K562 (cell line): ENCODE measurements around the gene MCC. TPM values are rescaled to one million over a fixed set of nuclear protein-coding genes. Genes with fewer than 3 reads are reported as not detected.
A peak's percentile ranks its signal among the peaks of the same experiment; 100 is the strongest.

Source experiments
- ATAC-seq: fragments of 200-7000 bp; cut with Tn5 transposase; 3 replicates; pipeline ENCODE4 v1.9.1; 2020; ENCODE audit warnings: moderate library complexity
- BruUV-seq: library from RNA; stranded (reverse); fragments of 400-500 nt; replicated peaks from 2 replicates; lab custom pipeline; 2021; lab: Mats Ljungman, UMichigan
- CTCF ChIA-PET: fragments of 300-600 bp; formaldehyde crosslinking; extraction: SDS; loops from one replicate; lab custom pipeline; 2021; ENCODE audit warnings: low intra/inter-chr PET ratio; lab: Yijun Ruan, JAX
- POLR2A ChIA-PET: fragments of 300-600, 350-650 bp; sonication (Branson Sonifier 250); formaldehyde crosslinking; extraction: SDS; loops from one replicate; lab custom pipeline; 2021; ENCODE audit warnings: antibody characterized with exemption, inconsistent platforms; lab: Yijun Ruan, JAX
- DNase-seq, 4 experiments: peaks; one replicate each; pipeline versions ENCODE4 v3.0.0 to v3.0.0-alpha.2; 2011 to 2018; ENCODE audit warnings: low spot score in 3 of 4, mixed read lengths in 3 of 4; ENCODE audit errors: extremely low read depth in 1 of 4
- FAIRE-seq: peaks from 2 replicates; lab custom pipeline; 2011; peaks lifted over from hg19 to GRCh38; lab: Jason Lieb, UNC
- H2AFZ ChIP-seq: 2 replicates; pipeline ENCODE4 v1.6.0; 2011; ENCODE audit warnings: low read depth, low read length, control low read depth, inconsistent platforms
- H3K27ac ChIP-seq: fragments of 200-600 bp; 3 replicates; pipeline ENCODE4 v1.8.0; 2011; ENCODE audit warnings: low read depth, mild to moderate bottlenecking, control low read depth, inconsistent platforms, low read length, moderate library complexity, mixed read lengths; ENCODE audit errors: extremely low read depth
- H3K27me3 ChIP-seq, 2 experiments: fragments of 300-600 bp in 1 of 2; 2 replicates in 1 of 2; 3 replicates in 1 of 2; pipeline versions ENCODE4 v1.6.0 to v1.8.0; 2011; ENCODE audit warnings: inconsistent platforms in 2 of 2, low read length in 2 of 2, mild to moderate bottlenecking in 1 of 2, mixed read lengths in 1 of 2, moderate library complexity in 1 of 2; ENCODE audit not compliant: control insufficient read depth in 2 of 2, insufficient read depth in 2 of 2
- H3K36me3 ChIP-seq: fragments of 300-600 bp; 3 replicates; pipeline ENCODE4 v1.8.0; 2011; ENCODE audit warnings: mild to moderate bottlenecking, low read length, inconsistent platforms; ENCODE audit not compliant: control insufficient read depth, insufficient read depth
- H3K4me1 ChIP-seq, 2 experiments: fragments of 200-600 bp in 1 of 2; replicated peaks in 1 of 2; 2 replicates in 1 of 2; 3 replicates in 1 of 2; pipeline versions ENCODE4 v1.5.1 to v1.8.0; 2011; ENCODE audit warnings: inconsistent platforms in 2 of 2, low read length in 2 of 2, mild to moderate bottlenecking in 1 of 2, mixed read lengths in 1 of 2, moderate library complexity in 1 of 2; ENCODE audit not compliant: control insufficient read depth in 2 of 2, insufficient read depth in 2 of 2
- H3K4me2 ChIP-seq: 2 replicates; pipeline ENCODE4 v1.6.1; 2011; ENCODE audit warnings: low read length, control low read depth, inconsistent platforms, mixed read lengths; ENCODE audit not compliant: insufficient read depth
- H3K4me3 ChIP-seq: fragments of 200-600 bp; sonication (generic), shearing (Covaris generic); 2 replicates; pipeline ENCODE4 v1.5.1; 2016; ENCODE audit warnings: control low read depth, inconsistent platforms
- H3K79me2 ChIP-seq: fragments of 200-600 bp; 3 replicates; pipeline ENCODE4 v1.8.0; 2011; ENCODE audit warnings: low read length, inconsistent platforms; ENCODE audit not compliant: control insufficient read depth, insufficient read depth
- H3K9ac ChIP-seq, 2 experiments: 2 replicates each; pipeline versions ENCODE4 v1.6.0 to v1.6.1; 2011; ENCODE audit warnings: low read depth in 2 of 2, low read length in 2 of 2, control low read depth in 1 of 2, inconsistent platforms in 1 of 2, mild to moderate bottlenecking in 1 of 2, mixed read lengths in 1 of 2; ENCODE audit not compliant: insufficient read depth in 1 of 2
- H3K9me1 ChIP-seq: one replicate; pipeline ENCODE4 v1.6.0; 2011; ENCODE audit warnings: inconsistent platforms, mild to moderate bottlenecking, low read length, moderate library complexity; ENCODE audit not compliant: control insufficient read depth, insufficient read depth
- H3K9me3 ChIP-seq: replicated peaks from 2 replicates; pipeline ENCODE4 v1.5.1; 2011; ENCODE audit warnings: low read depth, low read length, inconsistent platforms; ENCODE audit not compliant: control insufficient read depth, insufficient read depth
- H4K20me1 ChIP-seq: replicated peaks from 2 replicates; pipeline ENCODE4 v1.6.1; 2011; ENCODE audit warnings: low read length, inconsistent platforms, mixed read lengths; ENCODE audit not compliant: control insufficient read depth, insufficient read depth
- BACH1 ChIP-seq: fragments of 200-800 bp; sonication (Bioruptor generic); IDR thresholded peaks from 2 replicates; pipeline ENCODE4 v1.6.1; 2016; ENCODE audit warnings: missing genetic modification characterization, missing compliant biosample characterization
- C11orf30 ChIP-seq: fragments of 450-650 bp; IDR thresholded peaks from 2 replicates; pipeline ENCODE4 v1.6.1; 2016; ENCODE audit warnings: low read depth, mild to moderate bottlenecking
- CBFA2T3 ChIP-seq: fragments of 450-650 bp; IDR thresholded peaks from 2 replicates; pipeline ENCODE4 v1.6.1; 2017
- EHMT2 ChIP-seq: fragments of 450-650 bp; IDR thresholded peaks from 2 replicates; pipeline ENCODE4 v1.6.1; 2018; ENCODE audit warnings: antibody characterized with exemption
- ETV5 ChIP-seq: sonication (generic); formaldehyde crosslinking; IDR thresholded peaks from 2 replicates; pipeline ENCODE4 v1.4.0; 2020; ENCODE audit warnings: low read depth, mild to moderate bottlenecking, missing genetic modification reagents
- FOXA3 ChIP-seq, 2 experiments: fragments of 450-650 bp in 1 of 2; sonication (generic) in 1 of 2; formaldehyde crosslinking; IDR thresholded peaks in 1 of 2; conservative IDR thresholded peaks in 1 of 2; 2 replicates each; pipeline versions ENCODE4 v1.4.0 to v1.8.0; 2020 to 2022; ENCODE audit warnings: mild to moderate bottlenecking in 2 of 2, missing genetic modification reagents in 1 of 2
- IRF2 ChIP-seq: sonication (generic); formaldehyde crosslinking; IDR thresholded peaks from 2 replicates; pipeline ENCODE4 v1.8.1; 2022; ENCODE audit warnings: mild to moderate bottlenecking, missing genetic modification reagents
- KDM1A ChIP-seq, 2 experiments: fragments of 450-650 bp; IDR thresholded peaks; 2 replicates each; pipeline ENCODE4 v1.6.1; 2016; ENCODE audit warnings: mild to moderate bottlenecking in 2 of 2
- MAZ ChIP-seq, 2 experiments: fragments of 450-650 bp in 1 of 2; sonication (generic) in 1 of 2; formaldehyde crosslinking; IDR thresholded peaks in 1 of 2; conservative IDR thresholded peaks in 1 of 2; 2 replicates each; pipeline versions ENCODE4 v1.4.0 to v1.5.0; 2020; ENCODE audit warnings: mild to moderate bottlenecking in 1 of 2, missing genetic modification reagents in 1 of 2
- NBN ChIP-seq: fragments of 450-650 bp; IDR thresholded peaks from 2 replicates; pipeline ENCODE4 v1.6.1; 2016; ENCODE audit warnings: low read depth, mild to moderate bottlenecking
- TAL1 ChIP-seq: fragments of 450-650 bp; IDR thresholded peaks from 2 replicates; pipeline ENCODE4 v1.6.1; 2016; ENCODE audit warnings: mild to moderate bottlenecking
- TRIM24 ChIP-seq, 2 experiments: fragments of 450-650 bp; IDR thresholded peaks; 2 replicates each; pipeline ENCODE4 v1.6.1; 2016
- ZFP91 ChIP-seq: sonication (generic); formaldehyde crosslinking; IDR thresholded peaks from 2 replicates; pipeline ENCODE4 v1.8.0; 2022; ENCODE audit warnings: mild to moderate bottlenecking, missing genetic modification reagents
- WGBS: fragments of 100-300 bp; shearing (Covaris generic); methylation state at CpG from one replicate; pipeline ENCODE4 v1.1.6; 2016; ENCODE audit warnings: low coverage, mixed read lengths; ENCODE audit not compliant: insufficient coverage; ENCODE audit errors: missing lambda C conversion rate; 5-methylcytosine and 5-hydroxymethylcytosine counted together
- in situ Hi-C: fragments of 300-500 bp; cut with MboI; formaldehyde crosslinking; loops from 4 replicates; pipeline ENCODE4 v1.15.0; 2018; ENCODE audit warnings: inconsistent platforms, mixed read lengths
- intact Hi-C: fragments of 100-400 bp; cut with micrococcal nuclease; formaldehyde crosslinking; loops from 2 replicates; pipeline ENCODE4 v1.14.2; 2022
- polyA plus RNA-seq, 8 experiments: library from polyadenylated mRNA; depleted of rRNA in 4 of 8; stranded (reverse) in 5 of 8; unstranded in 3 of 8; fragments of >200 nt; fragmentation: Nextera tagmentation in 2 of 8; fragmentation: Illumina TruSeq in 1 of 8; extraction: Ambion mirVana in 2 of 8; extraction: Trizol in 1 of 8; gene quantifications; 2 replicates each; pipeline versions ENCODE4 v1.2.1 to v1.2.3, GENCODE V29; 2011 to 2014; ENCODE audit warnings: inconsistent platforms in 1 of 8, missing spikeins in 1 of 8
- total RNA-seq, 7 experiments: library from RNA; depleted of rRNA in 6 of 7; stranded (reverse); fragments of >200 nt in 6 of 7; fragmentation: Illumina TruSeq in 2 of 7; extraction: Trizol in 2 of 7; gene quantifications; 2 replicates each; pipeline versions ENCODE4 v1.2.1 to v1.2.3, GENCODE V29; 2011 to 2021; ENCODE audit warnings: low replicate concordance in 1 of 7
- TF ChIP-seq, protein P1 (sequence below), 3 experiments: IDR thresholded peaks in 2 of 3; conservative IDR thresholded peaks in 1 of 3; 2 replicates each; pipeline ENCODE4 v1.5.1; 2011 to 2012; ENCODE audit warnings: low read length in 3 of 3, mild to moderate bottlenecking in 3 of 3, control low read depth in 2 of 3, improper control_type of control experiment in 1 of 3, inconsistent platforms in 1 of 3, low read depth in 1 of 3, mixed read lengths in 1 of 3, moderate library complexity in 1 of 3; ENCODE audit not compliant: insufficient read depth in 2 of 3

Gene MCC
- total and polyA plus RNA-seq, 9 of the 15 experiments (the other 6 are each of a cell fraction or from before 2014, with no cell fraction given), result 0.04 to 0.24 (median 0.06) TPM; not detected in 1

- TF ChIP-seq NBN (no peak), KDM1A (IDR thresholded peaks at IDR 0.05) (peak; percentile 39 to 57; a peak in 2 of 4 replicates), TAL1 (no peak), BACH1 (no peak), CBFA2T3 (0 out of 2 replicates have a peak, but pooled peaks have one; percentile 38), ZFP91 (CRISPR knock-in tag) (no peak)
Measured at GRCh38 chr5:112977440-112977861, 510.8 kb downstream of the MCC start (continued).

DNA sequence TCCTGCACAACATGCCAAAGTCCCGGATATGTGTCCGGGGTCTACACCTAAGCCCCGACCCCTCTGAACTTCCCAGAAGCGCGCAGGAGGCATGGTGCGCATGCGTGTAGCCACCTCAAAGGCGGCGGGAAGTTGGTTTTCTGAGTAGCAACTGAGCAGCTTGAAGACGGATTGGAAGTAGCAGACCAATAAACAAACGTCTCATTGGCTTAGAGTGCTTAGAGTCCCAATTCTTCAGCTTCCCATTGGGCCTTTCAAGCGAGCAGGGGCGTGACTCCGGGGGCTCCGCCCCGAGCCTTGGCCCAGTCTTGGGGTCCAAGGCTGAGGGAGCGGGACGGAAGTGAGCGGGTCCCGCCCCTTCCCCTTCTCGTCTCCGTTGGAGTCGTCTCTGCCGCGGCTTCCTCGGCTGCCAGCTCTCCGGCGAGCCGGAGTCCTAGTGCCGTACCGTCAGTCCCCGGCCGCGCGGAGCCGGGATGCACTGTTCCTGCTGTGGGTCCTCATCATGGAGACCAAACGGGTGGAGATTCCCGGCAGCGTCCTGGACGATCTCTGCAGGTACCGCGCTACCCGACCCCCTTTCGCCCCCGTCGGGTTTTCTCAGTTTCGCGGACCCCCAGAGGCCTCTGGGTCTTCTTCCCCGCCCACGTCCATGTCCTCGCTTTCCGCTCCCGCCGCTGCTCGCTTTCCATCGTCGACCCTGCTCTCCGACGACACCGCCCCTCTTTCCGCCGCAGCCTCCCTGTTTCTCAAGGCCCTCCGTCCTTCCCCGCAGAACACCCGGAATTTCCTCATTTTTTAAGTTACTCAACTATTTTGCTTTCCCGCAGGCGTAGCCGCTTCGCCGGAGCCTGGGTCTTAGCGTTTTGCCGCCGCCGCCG is 511.6 kb downstream of the MCC start, which contains the start of gene DCP2:
TSS of gene DCP2 (plus strand) at position 367 of the 878 bp plus-strand sequence. CDS start at position 503, 136 bp downstream.
- ATAC-seq (peak; percentile 88), DNase-seq (peak; percentile 95 to 99 (median 98)), FAIRE-seq (peak; percentile 98)
- Histone ChIP-seq H3K9me3 (no peaks in the 10 kb centered on the region), H3K79me2 (peaks cover 51% of the 10 kb centered on the region), H2AFZ (peak within 1 kb of the TSS; percentile 94), H3K27ac (peak within 1 kb of the TSS; percentile 86), H4K20me1 (no peaks in the 10 kb centered on the region), H3K9ac (peak within 1 kb of the TSS; percentile 88 to 97), H3K4me2 (peak within 1 kb of the TSS; percentile 91), H3K36me3 (peaks cover 10% of the 10 kb centered on the region), H3K4me1 (peaks cover 17 to 36% of the 10 kb centered on the region in 2 experiments), H3K9me1 (no peaks in the 10 kb centered on the region), H3K4me3 (peak within 1 kb of the TSS; percentile 64), H3K27me3 (no peaks in the 10 kb centered on the region)
- CTCF ChIA-PET, result interaction anchor here (0.6 kb wide), 1 partner anchor 426 kb away, joined by 3 read pairs; no protein-coding TSS in a partner anchor
- no TSS peak for BruUV-seq
- 0% methylated on average over 50 of the region's 75 CpGs for WGBS
- in situ Hi-C loops (no loop called here), intact Hi-C loops (loop anchor here (1.0 to 10.0 kb wide), 5 partner anchors 54 to 422 kb away; partner anchors contain the start of genes REEP5 and SRP19)
- POLR2A ChIA-PET, result interaction anchor here (0.6 to 2.4 kb wide), 11 partner anchors 9 to 482 kb away, joined by 3 to 19 read pairs (median 4); partner anchors contain the start of gene REEP5
- TF ChIP-seq TRIM24 (IDR thresholded peaks at IDR 0.05) (peak; percentile 22 to 27; a peak in 1 of 4 replicates), MAZ (CRISPR knock-in tag; conservative IDR thresholded peaks at IDR 0.05 in 1 of 2, IDR thresholded peaks at IDR 0.05 in 1 of 2) (peak in 1 of 2 experiments; percentile 84; a peak in 2 of 4 replicates), ETV5 (CRISPR knock-in tag) (no peak; the same call in 1 of the 2 replicates), FOXA3 (CRISPR knock-in tag; conservative IDR thresholded peaks at IDR 0.05 in 1 of 2, IDR thresholded peaks at IDR 0.05 in 1 of 2) (0 out of 4 replicates have a peak, but pooled peaks of 1 of the 2 experiments have one; percentile 28), IRF2 (no peak), EHMT2 (no peak), C11orf30 (peak; percentile 46; the same call in 1 of the 2 replicates)
- TF ChIP-seq, protein P1, sequence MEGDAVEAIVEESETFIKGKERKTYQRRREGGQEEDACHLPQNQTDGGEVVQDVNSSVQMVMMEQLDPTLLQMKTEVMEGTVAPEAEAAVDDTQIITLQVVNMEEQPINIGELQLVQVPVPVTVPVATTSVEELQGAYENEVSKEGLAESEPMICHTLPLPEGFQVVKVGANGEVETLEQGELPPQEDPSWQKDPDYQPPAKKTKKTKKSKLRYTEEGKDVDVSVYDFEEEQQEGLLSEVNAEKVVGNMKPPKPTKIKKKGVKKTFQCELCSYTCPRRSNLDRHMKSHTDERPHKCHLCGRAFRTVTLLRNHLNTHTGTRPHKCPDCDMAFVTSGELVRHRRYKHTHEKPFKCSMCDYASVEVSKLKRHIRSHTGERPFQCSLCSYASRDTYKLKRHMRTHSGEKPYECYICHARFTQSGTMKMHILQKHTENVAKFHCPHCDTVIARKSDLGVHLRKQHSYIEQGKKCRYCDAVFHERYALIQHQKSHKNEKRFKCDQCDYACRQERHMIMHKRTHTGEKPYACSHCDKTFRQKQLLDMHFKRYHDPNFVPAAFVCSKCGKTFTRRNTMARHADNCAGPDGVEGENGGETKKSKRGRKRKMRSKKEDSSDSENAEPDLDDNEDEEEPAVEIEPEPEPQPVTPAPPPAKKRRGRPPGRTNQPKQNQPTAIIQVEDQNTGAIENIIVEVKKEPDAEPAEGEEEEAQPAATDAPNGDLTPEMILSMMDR (IDR thresholded peaks at IDR 0.05 in 2 of 3, conservative IDR thresholded peaks at IDR 0.05 in 1 of 3; ENCODE audit: insufficient read depth in 2 of 3, low read depth in 1 of 3, low read length in 3 of 3), result no peak
